HG02943 (cell line): ENCODE data around the gene LIN28B.
"Not testable (repeated sequence)": the region's sequence is repeated elsewhere in the genome, so short reads cannot be mapped to it uniquely, and the experiment has no call there.

Experiments
- ATAC-seq: cut with Tn5 transposase; IDR thresholded peaks from one replicate; pipeline ENCODE4 v1.9.1; 2021; ENCODE audit warnings: mild to moderate bottlenecking, low read depth, moderate library complexity; ENCODE audit not compliant: unreplicated experiment

LIN28B gene

GRCh38 chr6:104955927-104956730 lies 778 bp upstream of the LIN28B start:
- ATAC-seq = no peak

- no peak for ATAC-seq
These were observed 632 bp downstream of the LIN28B start for GRCh38 chr6:104957301-104958177.

- no peak for ATAC-seq
These were observed 1.5 kb downstream of the LIN28B start for GRCh38 chr6:104958178-104959025.

- ATAC-seq = no peak
These were observed 2.3 kb downstream of the LIN28B start for GRCh38 chr6:104959026-104959858.

GRCh38 chr6:104969108-104969507 lies 12.2 kb downstream of the LIN28B start:
- no peak for ATAC-seq

- no peak for ATAC-seq
These were observed 13.1 kb downstream of the LIN28B start for GRCh38 chr6:104969785-104970581.

GRCh38 chr6:104973404-104973803 lies 16.5 kb downstream of the LIN28B start:
- no peak for ATAC-seq

- ATAC-seq = no peak
These were observed 26.4 kb downstream of the LIN28B start for GRCh38 chr6:104983296-104983695.

GRCh38 chr6:104983776-104984175 lies 26.9 kb downstream of the LIN28B start:
- no peak for ATAC-seq

- ATAC-seq = no peak
These were observed 27.9 kb downstream of the LIN28B start for GRCh38 chr6:104984831-104985230.

GRCh38 chr6:104985875-104986274 lies 29.0 kb downstream of the LIN28B start:
- not testable (repeated sequence) for ATAC-seq

- no peak for ATAC-seq
These were observed 29.7 kb downstream of the LIN28B start for GRCh38 chr6:104986625-104987024.

GRCh38 chr6:104987218-104987617 lies 30.3 kb downstream of the LIN28B start:
- ATAC-seq = no peak

- no peak for ATAC-seq
These were observed 33.2 kb downstream of the LIN28B start for GRCh38 chr6:104990085-104990484.

- ATAC-seq = not testable (repeated sequence)
These were observed 34.2 kb downstream of the LIN28B start for GRCh38 chr6:104991062-104991461.

GRCh38 chr6:104993576-104993975 lies 36.7 kb downstream of the LIN28B start:
- not testable (repeated sequence) for ATAC-seq

- no peak for ATAC-seq
These were observed 39.2 kb downstream of the LIN28B start for GRCh38 chr6:104995989-104996617.

- ATAC-seq = no peak
These were observed 44.2 kb downstream of the LIN28B start for GRCh38 chr6:105001063-105001462.
